ENCODE data around the gene ACCS. TPM values are rescaled to one million over a fixed set of nuclear protein-coding genes. Genes with fewer than 3 reads are reported as not detected.

ACCS gene
- polyA plus RNA-seq, 1 experiment: 7.0 TPM

DNA sequence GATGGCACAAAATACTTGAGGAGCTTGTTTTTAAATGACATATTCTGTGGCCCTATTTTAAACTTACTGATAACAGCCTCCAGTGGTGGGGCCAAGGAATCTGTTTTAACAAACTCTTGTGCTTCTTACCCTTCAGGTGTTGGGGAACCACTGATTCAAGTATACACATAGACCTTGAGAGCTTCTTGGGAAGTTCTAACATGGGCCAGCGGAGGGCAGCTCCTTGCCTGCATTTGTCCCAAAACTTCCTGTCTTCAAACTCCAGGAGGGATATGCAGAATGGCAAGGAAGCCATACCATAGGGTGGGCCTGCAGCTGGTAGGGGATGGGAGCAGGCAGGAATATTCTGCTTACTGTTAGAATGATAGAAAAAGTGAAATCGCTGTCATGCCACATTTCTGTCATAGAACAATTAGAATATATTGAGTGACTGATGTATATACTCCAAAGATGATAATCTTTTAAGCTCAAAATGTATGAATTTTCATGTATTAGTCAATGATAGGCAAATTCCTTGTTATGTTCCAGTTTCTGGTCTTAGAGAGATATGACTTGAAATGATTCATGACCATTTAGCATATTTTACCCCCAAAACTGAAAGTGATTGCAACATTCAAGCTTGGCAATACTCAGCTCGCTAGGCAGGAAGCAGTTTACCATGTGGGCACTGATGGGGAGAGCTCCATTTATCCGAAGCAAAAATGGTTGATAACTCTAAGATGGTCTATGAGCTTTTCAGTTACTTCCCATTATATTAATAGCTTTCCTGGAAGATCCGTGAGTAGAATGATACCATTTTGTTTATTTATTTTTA is 38.6 kb downstream of the ACCS start:
- no peaks in the 10 kb centered on the region for H3K27me3 ChIP-seq (ENCODE audit: control insufficient read depth, insufficient read depth, low read length)
- H3K9me3 ChIP-seq (ENCODE audit: control insufficient read depth, insufficient read depth, low read length): no peaks in the 10 kb centered on the region
- CTCF ChIA-PET: interaction anchor here (0.6 to 6.2 kb wide), 10 partner anchors 10 to 453 kb away, joined by 3 to 112 read pairs (median 4); partner anchors contain the start of gene EXT2
- POLR2A ChIA-PET: interaction anchor here (0.6 kb wide), 1 partner anchor 192 kb away, joined by 3 read pairs; no protein-coding TSS in a partner anchor
- H3K4me3 ChIP-seq (ENCODE audit: low read depth, low read length): no peak overlapping the region
- TF ChIP-seq, protein P1, sequence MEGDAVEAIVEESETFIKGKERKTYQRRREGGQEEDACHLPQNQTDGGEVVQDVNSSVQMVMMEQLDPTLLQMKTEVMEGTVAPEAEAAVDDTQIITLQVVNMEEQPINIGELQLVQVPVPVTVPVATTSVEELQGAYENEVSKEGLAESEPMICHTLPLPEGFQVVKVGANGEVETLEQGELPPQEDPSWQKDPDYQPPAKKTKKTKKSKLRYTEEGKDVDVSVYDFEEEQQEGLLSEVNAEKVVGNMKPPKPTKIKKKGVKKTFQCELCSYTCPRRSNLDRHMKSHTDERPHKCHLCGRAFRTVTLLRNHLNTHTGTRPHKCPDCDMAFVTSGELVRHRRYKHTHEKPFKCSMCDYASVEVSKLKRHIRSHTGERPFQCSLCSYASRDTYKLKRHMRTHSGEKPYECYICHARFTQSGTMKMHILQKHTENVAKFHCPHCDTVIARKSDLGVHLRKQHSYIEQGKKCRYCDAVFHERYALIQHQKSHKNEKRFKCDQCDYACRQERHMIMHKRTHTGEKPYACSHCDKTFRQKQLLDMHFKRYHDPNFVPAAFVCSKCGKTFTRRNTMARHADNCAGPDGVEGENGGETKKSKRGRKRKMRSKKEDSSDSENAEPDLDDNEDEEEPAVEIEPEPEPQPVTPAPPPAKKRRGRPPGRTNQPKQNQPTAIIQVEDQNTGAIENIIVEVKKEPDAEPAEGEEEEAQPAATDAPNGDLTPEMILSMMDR (IDR thresholded peaks at IDR 0.05; ENCODE audit: low read depth, low read length): no peak; the same call in 1 of the 2 replicates
- no peak for DNase-seq (ENCODE audit: low read depth, low spot score)
- H3K27ac ChIP-seq (ENCODE audit: low read depth, low read length): no peak overlapping the region

DNA sequence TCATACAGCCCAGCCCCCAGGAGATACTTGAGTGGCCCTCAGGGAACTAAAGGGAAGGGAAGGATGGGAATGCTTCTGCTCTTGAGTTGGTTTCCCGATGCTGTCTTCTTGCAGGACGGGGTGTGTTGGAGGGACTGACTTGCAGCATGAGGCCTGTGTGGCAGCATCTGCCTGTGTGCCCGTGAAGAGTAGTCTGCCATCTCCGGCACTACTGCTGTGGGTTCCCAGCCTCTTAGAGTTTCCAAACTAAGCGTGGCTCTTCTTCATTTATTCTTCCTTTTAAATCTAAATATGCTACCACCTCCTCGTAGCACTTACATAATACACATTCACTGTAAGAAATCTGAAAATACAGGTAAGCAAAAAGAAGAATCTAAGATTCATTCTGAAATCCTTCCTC is 42.2 kb downstream of the ACCS start:
- H3K27me3 ChIP-seq (ENCODE audit: control insufficient read depth, insufficient read depth, low read length): no peaks in the 10 kb centered on the region
- ChIA-PET CTCF (interaction anchor here (6.2 kb wide), 1 partner anchor 14 kb away, joined by 112 read pairs; the partner anchor contains the start of gene EXT2), POLR2A (no interaction called here)
- TF ChIP-seq, protein P1 (IDR thresholded peaks at IDR 0.05; ENCODE audit: low read depth, low read length): no peak
- no peak for DNase-seq (ENCODE audit: low read depth, low spot score)
- no peak overlapping the region for H3K4me3 ChIP-seq (ENCODE audit: low read depth, low read length)
- H3K27ac ChIP-seq (ENCODE audit: low read depth, low read length): no peak overlapping the region
- H3K9me3 ChIP-seq (ENCODE audit: control insufficient read depth, insufficient read depth, low read length): no peaks in the 10 kb centered on the region

DNA sequence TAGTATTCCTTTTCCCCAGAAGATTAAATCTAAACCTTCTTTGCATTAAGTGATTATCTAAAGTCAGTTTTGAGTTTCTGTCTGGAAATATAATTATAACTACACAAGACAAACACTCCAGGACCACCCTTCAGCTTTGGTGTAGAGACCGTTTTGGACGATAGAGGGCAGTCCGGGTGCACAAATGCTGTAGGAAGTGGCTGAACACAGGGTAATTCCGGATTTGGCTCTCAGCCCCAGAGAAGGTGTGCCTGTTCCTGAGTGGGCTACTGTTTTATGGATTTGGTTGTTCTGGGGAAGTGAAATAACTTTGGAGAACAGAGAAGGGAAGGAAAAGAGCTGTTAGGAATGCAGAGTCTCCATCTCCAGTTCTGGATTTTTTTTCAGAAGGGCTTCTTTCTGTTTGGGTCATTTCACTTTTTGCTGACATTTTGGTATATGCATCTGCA is 44.2 kb downstream of the ACCS start:
- TF ChIP-seq, protein P1 (IDR thresholded peaks at IDR 0.05; ENCODE audit: low read depth, low read length): peak; percentile 89
- no peaks in the 10 kb centered on the region for H3K27me3 ChIP-seq (ENCODE audit: control insufficient read depth, insufficient read depth, low read length)
- POLR2A ChIA-PET: no interaction called here
- H3K4me3 ChIP-seq (ENCODE audit: low read depth, low read length): no peak overlapping the region
- H3K27ac ChIP-seq (ENCODE audit: low read depth, low read length): no peak overlapping the region
- CTCF ChIA-PET: interaction anchor here (0.6 to 2.5 kb wide), 29 partner anchors 9 to 502 kb away, joined by 3 to 20 read pairs (median 3); partner anchors contain the start of gene EXT2
- DNase-seq (ENCODE audit: low read depth, low spot score): no peak
- no peaks in the 10 kb centered on the region for H3K9me3 ChIP-seq (ENCODE audit: control insufficient read depth, insufficient read depth, low read length)

DNA sequence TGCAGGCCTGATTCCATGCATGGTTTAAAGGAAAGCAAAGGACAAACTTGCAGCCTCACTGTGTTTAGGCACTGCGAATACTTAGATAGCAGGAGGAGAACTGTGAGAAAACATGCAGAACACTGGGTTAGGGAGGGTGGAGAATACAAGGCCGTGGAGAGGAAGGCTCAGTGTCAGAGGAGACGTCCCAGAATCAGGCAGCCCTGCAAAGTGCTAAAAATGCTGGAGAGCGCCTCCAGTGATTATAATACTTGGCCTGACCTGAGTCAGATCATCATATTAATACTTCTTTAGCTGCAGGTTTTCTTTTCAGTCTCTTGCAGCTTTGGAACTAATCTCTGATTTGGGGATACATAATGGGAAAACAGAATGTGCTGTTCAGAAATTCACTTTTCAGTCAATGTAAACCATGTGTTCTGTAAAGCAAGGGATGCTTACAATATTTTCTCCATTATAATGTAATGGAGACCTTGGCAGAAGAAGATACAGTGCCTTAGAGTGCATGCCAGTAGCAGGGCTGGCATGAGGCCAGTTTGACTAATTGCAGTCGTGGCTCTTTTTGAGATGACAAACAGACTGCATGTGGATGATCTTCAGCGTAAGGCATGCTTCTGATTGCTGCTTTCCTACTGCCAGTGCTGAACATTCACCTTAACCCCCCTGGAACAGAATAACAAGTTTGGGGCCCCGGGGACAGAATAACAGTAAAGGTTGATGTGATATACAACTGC is 46.2 kb downstream of the ACCS start:
- H3K27me3 ChIP-seq (ENCODE audit: control insufficient read depth, insufficient read depth, low read length): no peaks in the 10 kb centered on the region
- ChIA-PET CTCF (interaction anchor here (1.3 to 1.9 kb wide), 2 partner anchors 17 to 427 kb away, joined by 3 to 4 read pairs; partner anchors contain the start of gene EXT2), POLR2A (no interaction called here)
- DNase-seq (ENCODE audit: low read depth, low spot score): no peak
- H3K9me3 ChIP-seq (ENCODE audit: control insufficient read depth, insufficient read depth, low read length): no peaks in the 10 kb centered on the region
- TF ChIP-seq, protein P1 (IDR thresholded peaks at IDR 0.05; ENCODE audit: low read depth, low read length): no peak
- no peak overlapping the region for H3K27ac ChIP-seq (ENCODE audit: low read depth, low read length)
- H3K4me3 ChIP-seq (ENCODE audit: low read depth, low read length): no peak overlapping the region

All from AG04450 (cell line).